Measurements from ENCODE around the gene HAND2. TPM values are rescaled to one million over a fixed set of nuclear protein-coding genes. Genes with fewer than 3 reads are reported as not detected.

HAND2 gene
- total RNA-seq, 2 donors from 2014 or later, result 86.3 to 108 TPM

GRCh38 chr4:173498023-173498422, 32.0 kb downstream of the HAND2 start:
- Histone ChIP-seq H3K9me3 (no peaks in the 10 kb centered on the region), H3K36me3 (no peaks in the 10 kb centered on the region), H3K4me3 (no peak overlapping the region), H3K27ac (no peak overlapping the region), H3K4me1 (peaks cover 0 to 11% of the 10 kb centered on the region in 2 donors), H3K27me3 (no peaks in the 10 kb centered on the region)
- no peak for TF ChIP-seq CTCF (IDR thresholded peaks at IDR 0.05)
- no peak for DNase-seq (ENCODE audit: low spot score)

- no peaks in the 10 kb centered on the region for H3K27me3 ChIP-seq
- peak; percentile 71 to 85 for TF ChIP-seq CTCF (IDR thresholded peaks at IDR 0.05)
- H3K4me1 ChIP-seq, result peaks cover 0 to 10% of the 10 kb centered on the region in 2 donors
- H3K36me3 ChIP-seq, result no peaks in the 10 kb centered on the region
- H3K9me3 ChIP-seq, result no peaks in the 10 kb centered on the region
- H3K4me3 ChIP-seq, result peak overlapping the region; percentile 40
- peak overlapping the region; percentile 58 to 70 for H3K27ac ChIP-seq
- no peak for DNase-seq (ENCODE audit: low spot score)
Measured at GRCh38 chr4:173494013-173494970, 35.7 kb downstream of the HAND2 start.

- H3K36me3 ChIP-seq, result no peaks in the 10 kb centered on the region
- no peaks in the 10 kb centered on the region for H3K9me3 ChIP-seq
- H3K27me3 ChIP-seq, result no peaks in the 10 kb centered on the region
- peaks cover 0 to 10% of the 10 kb centered on the region in 2 donors for H3K4me1 ChIP-seq
- TF ChIP-seq CTCF (IDR thresholded peaks at IDR 0.05), result no peak
- H3K4me3 ChIP-seq, result no peak overlapping the region
- no peak overlapping the region for H3K27ac ChIP-seq
- no peak for DNase-seq (ENCODE audit: low spot score)
Measured at GRCh38 chr4:173493041-173493440, 37.0 kb downstream of the HAND2 start.

- no peak for TF ChIP-seq CTCF (IDR thresholded peaks at IDR 0.05)
- Histone ChIP-seq H3K27ac (no peak overlapping the region), H3K9me3 (no peaks in the 10 kb centered on the region), H3K36me3 (no peaks in the 10 kb centered on the region), H3K4me1 (peaks cover 0 to 10% of the 10 kb centered on the region in 2 donors), H3K27me3 (no peaks in the 10 kb centered on the region), H3K4me3 (no peak overlapping the region)
- no peak for DNase-seq (ENCODE audit: low spot score)
Measured at GRCh38 chr4:173492315-173492714, 37.7 kb downstream of the HAND2 start.

- Histone ChIP-seq H3K4me3 (no peak overlapping the region), H3K27me3 (no peaks in the 10 kb centered on the region), H3K9me3 (no peaks in the 10 kb centered on the region), H3K27ac (peak overlapping the region; percentile 58 to 81), H3K36me3 (no peaks in the 10 kb centered on the region), H3K4me1 (peaks cover 0 to 21% of the 10 kb centered on the region in 2 donors)
- no peak for TF ChIP-seq CTCF (IDR thresholded peaks at IDR 0.05)
- DNase-seq (ENCODE audit: low spot score), result no peak
Measured at GRCh38 chr4:173490817-173491528, 39.1 kb downstream of the HAND2 start.
